CD4-positive, alpha-beta T cell treated with Interleukin-15 for 1 hour (primary cell): ENCODE results near the gene PHLDA2.
"Not testable (repeated sequence)": the region's sequence is repeated elsewhere in the genome, so short reads cannot be mapped to it uniquely, and the experiment has no call there.

Experiments used
- DNase-seq: peaks from one replicate; pipeline ENCODE4 v3.0.0-alpha.2; 2020

Gene PHLDA2

GRCh38 chr11:2944530-2944929 is 15.3 kb upstream of the PHLDA2 start:
- DNase-seq, result no peak

- DNase-seq, result no peak
Observed at GRCh38 chr11:2943711-2944118, 14.5 kb upstream of the PHLDA2 start.

- DNase-seq, result no peak
Observed at GRCh38 chr11:2942872-2943710, 13.9 kb upstream of the PHLDA2 start.

GRCh38 chr11:2942447-2942846 is 13.2 kb upstream of the PHLDA2 start:
- no peak for DNase-seq

- no peak for DNase-seq
Observed at GRCh38 chr11:2940921-2941821, 12.0 kb upstream of the PHLDA2 start.

- peak; percentile 77 for DNase-seq
Observed at GRCh38 chr11:2940147-2940920, 11.1 kb upstream of the PHLDA2 start.

GRCh38 chr11:2938458-2939418 is 9.5 kb upstream of the PHLDA2 start:
- DNase-seq, result not testable (repeated sequence)

GRCh38 chr11:2937641-2938457 is 8.6 kb upstream of the PHLDA2 start:
- DNase-seq, result not testable (repeated sequence)

GRCh38 chr11:2934611-2935239 is 5.5 kb upstream of the PHLDA2 start:
- no peak for DNase-seq

- no peak for DNase-seq
Observed at GRCh38 chr11:2934021-2934550, 4.9 kb upstream of the PHLDA2 start.

- peak; percentile 86 for DNase-seq
Observed at GRCh38 chr11:2933375-2934020, 4.3 kb upstream of the PHLDA2 start.

GRCh38 chr11:2932850-2933251 is 3.6 kb upstream of the PHLDA2 start:
- DNase-seq, result peak; percentile 65

GRCh38 chr11:2931771-2932738 is 2.8 kb upstream of the PHLDA2 start:
- DNase-seq, result no peak

GRCh38 chr11:2931420-2931746 is 2.2 kb upstream of the PHLDA2 start:
- DNase-seq, result no peak

GRCh38 chr11:2930704-2931419 is 1.6 kb upstream of the PHLDA2 start:
- peak; percentile 61 for DNase-seq

- DNase-seq, result no peak
Observed at GRCh38 chr11:2929950-2930703, 907 bp upstream of the PHLDA2 start.

- DNase-seq, result peak; percentile 70
Observed at GRCh38 chr11:2929531-2929949, 320 bp upstream of the PHLDA2 start.
